HFFc6 (cell line): ENCODE results near the gene MCF2L. TPM values are rescaled to one million over a fixed set of nuclear protein-coding genes. Genes with fewer than 3 reads are reported as not detected.

Source experiments
- DNase-seq: peaks from one replicate; pipeline ENCODE4 v3.0.0-alpha.2; 2018
- H3K27ac Mint-ChIP-seq: 2 replicates; pipeline ENCODE4 v1.8.0; 2020; ENCODE audit warnings: mild to moderate bottlenecking, mixed read lengths
- H3K27me3 Mint-ChIP-seq: 2 replicates; pipeline ENCODE4 v1.8.0; 2021; ENCODE audit warnings: mild to moderate bottlenecking, moderate library complexity, mixed read lengths; ENCODE audit not compliant: insufficient read depth
- H3K36me3 Mint-ChIP-seq: 2 replicates; pipeline ENCODE4 v1.8.0; 2021; ENCODE audit warnings: low read depth, mixed read lengths
- H3K4me1 Mint-ChIP-seq: 2 replicates; pipeline ENCODE4 v1.8.0; 2020; ENCODE audit warnings: low read depth, mixed read lengths
- H3K4me3 Mint-ChIP-seq: 2 replicates; pipeline ENCODE4 v1.8.0; 2020; ENCODE audit warnings: mild to moderate bottlenecking, moderate library complexity, mixed read lengths
- H3K9me3 Mint-ChIP-seq: 2 replicates; pipeline ENCODE4 v1.8.0; 2020; ENCODE audit warnings: mild to moderate bottlenecking, mixed read lengths
- CTCF ChIP-seq: fragments of 200-600 bp; sonication (generic); IDR thresholded peaks from 2 replicates; pipeline ENCODE4 v1.5.0; 2021; ENCODE audit warnings: antibody characterized with exemption, mild to moderate bottlenecking
- total RNA-seq, 6 experiments: library from RNA; stranded (reverse); fragmentation: NEBNext Ultra II Directional; extraction: Animal tissue kit (Norgen Biotek cat#: 25700); gene quantifications; 2 replicates in 1 of 6; 3 replicates in 5 of 6; pipeline ENCODE4 v1.2.3, GENCODE V29; 2021

MCF2L gene
- total RNA-seq, 6 experiments from 2014 or later = not detected

GRCh38 chr13:113113846-113114271, 144.8 kb downstream of the MCF2L start:
- Mint-ChIP-seq H3K36me3 (no peaks in the 10 kb centered on the region), H3K4me1 (peaks cover 6% of the 10 kb centered on the region), H3K4me3 (no peak overlapping the region), H3K27me3 (peaks cover 21% of the 10 kb centered on the region), H3K9me3 (peaks cover 5% of the 10 kb centered on the region), H3K27ac (no peak overlapping the region)
- DNase-seq = no peak
- TF ChIP-seq CTCF = no peak

GRCh38 chr13:113114511-113115362, 145.7 kb downstream of the MCF2L start:
- Mint-ChIP-seq H3K9me3 (no peaks in the 10 kb centered on the region), H3K4me1 (peaks cover 6% of the 10 kb centered on the region), H3K4me3 (no peak overlapping the region), H3K36me3 (no peaks in the 10 kb centered on the region), H3K27me3 (peaks cover 21% of the 10 kb centered on the region), H3K27ac (no peak overlapping the region)
- DNase-seq = no peak
- no peak for TF ChIP-seq CTCF

DNA sequence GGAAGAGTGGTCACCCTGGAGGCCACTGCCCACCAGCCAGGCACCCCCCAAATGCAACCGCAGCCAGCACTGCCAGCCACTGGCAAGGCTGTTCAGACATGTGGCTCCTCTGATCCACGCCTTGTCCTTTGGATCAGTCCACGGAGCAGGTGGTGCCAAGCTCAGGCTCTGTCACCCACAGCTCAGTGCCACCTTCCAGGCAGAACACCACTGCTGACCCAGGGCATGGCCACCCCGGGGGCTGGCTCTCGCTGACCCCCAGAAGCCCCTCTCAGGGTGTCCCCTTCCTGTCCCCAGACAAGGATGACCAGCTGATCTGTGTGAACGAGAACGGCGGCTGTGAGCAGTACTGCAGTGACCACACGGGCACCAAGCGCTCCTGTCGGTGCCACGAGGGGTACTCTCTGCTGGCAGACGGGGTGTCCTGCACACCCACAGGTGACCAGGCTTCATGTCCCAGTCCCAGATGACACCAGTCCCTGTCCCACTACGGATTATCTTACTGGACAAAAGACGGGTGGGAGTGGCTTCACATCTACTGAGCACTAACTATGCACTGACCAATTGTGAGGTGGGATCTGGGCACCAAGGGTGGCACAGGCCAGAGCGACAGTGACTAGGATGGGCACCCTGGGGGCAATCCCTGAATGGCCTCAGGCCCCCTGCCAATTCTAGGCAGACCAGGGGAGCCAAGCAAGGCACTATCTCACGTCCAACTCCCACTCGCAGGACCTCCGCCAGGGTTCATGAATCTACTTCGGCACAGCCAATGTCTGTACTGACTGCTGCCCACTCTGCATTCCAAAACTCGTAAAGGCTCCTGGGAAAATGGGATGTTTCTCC, 146.6 kb downstream of the MCF2L start:
- Mint-ChIP-seq H3K4me1 (peaks cover 6% of the 10 kb centered on the region), H3K36me3 (no peaks in the 10 kb centered on the region), H3K4me3 (no peak overlapping the region), H3K9me3 (no peaks in the 10 kb centered on the region), H3K27me3 (peaks cover 21% of the 10 kb centered on the region), H3K27ac (no peak overlapping the region)
- no peak for DNase-seq
- no peak for TF ChIP-seq CTCF

- Mint-ChIP-seq H3K9me3 (no peaks in the 10 kb centered on the region), H3K4me3 (no peak overlapping the region), H3K36me3 (no peaks in the 10 kb centered on the region), H3K4me1 (peaks cover 6% of the 10 kb centered on the region), H3K27me3 (peaks cover 21% of the 10 kb centered on the region), H3K27ac (no peak overlapping the region)
- no peak for DNase-seq
- TF ChIP-seq CTCF = no peak
Measured at GRCh38 chr13:113116206-113116800, 147.3 kb downstream of the MCF2L start.

GRCh38 chr13:113116871-113117271, 147.9 kb downstream of the MCF2L start:
- Mint-ChIP-seq H3K27ac (no peak overlapping the region), H3K36me3 (no peaks in the 10 kb centered on the region), H3K4me1 (peaks cover 9% of the 10 kb centered on the region), H3K27me3 (peaks cover 21% of the 10 kb centered on the region), H3K4me3 (no peak overlapping the region), H3K9me3 (no peaks in the 10 kb centered on the region)
- no peak for DNase-seq
- TF ChIP-seq CTCF = no peak
